HepG2 (cell line): ENCODE measurements around the gene EFCAB14. TPM values are rescaled to one million over a fixed set of nuclear protein-coding genes. Genes with fewer than 3 reads are reported as not detected.
A peak's percentile ranks its signal among the peaks of the same experiment; 100 is the strongest.

Experiments used
- KDM1A ChIP-seq: IDR thresholded peaks from 2 replicates; pipeline ENCODE4 v1.6.1; 2016; ENCODE audit warnings: missing compliant biosample characterization
- NCOA1 ChIP-seq: sonication (generic); formaldehyde crosslinking; IDR thresholded peaks from 2 replicates; pipeline ENCODE4 v1.9.0; 2021; ENCODE audit warnings: missing genetic modification reagents
- RAD21 ChIP-seq: fragments of 450-650 bp; formaldehyde crosslinking; IDR thresholded peaks from 2 replicates; pipeline ENCODE4 v1.5.0; 2020; ENCODE audit warnings: mild to moderate bottlenecking
- THYN1 ChIP-seq: sonication (generic); formaldehyde crosslinking; IDR thresholded peaks from 2 replicates; pipeline ENCODE4 v1.8.1; 2023; ENCODE audit warnings: low read depth, mild to moderate bottlenecking, moderate library complexity, missing genetic modification reagents, borderline replicate concordance
- YEATS2 ChIP-seq: sonication (generic); formaldehyde crosslinking; IDR thresholded peaks from 2 replicates; pipeline ENCODE4 v1.4.0; 2020; ENCODE audit warnings: missing genetic modification reagents, borderline replicate concordance
- ZFP1 ChIP-seq: IDR thresholded peaks from 2 replicates; pipeline ENCODE4 v1.6.1; 2016
- ZNF224 ChIP-seq: sonication (generic); formaldehyde crosslinking; IDR thresholded peaks from 2 replicates; pipeline ENCODE4 v1.5.0; 2020; ENCODE audit warnings: mild to moderate bottlenecking, missing genetic modification reagents
- ZNF619 ChIP-seq: sonication (generic); formaldehyde crosslinking; IDR thresholded peaks from 2 replicates; pipeline ENCODE4 v1.4.0; 2020; ENCODE audit warnings: mild to moderate bottlenecking, missing genetic modification reagents
- ZNF660 ChIP-seq: sonication (generic); formaldehyde crosslinking; IDR thresholded peaks from 2 replicates; pipeline ENCODE4 v1.5.1; 2020; ENCODE audit warnings: mild to moderate bottlenecking, low read depth, missing genetic modification reagents, borderline replicate concordance
- ZNF768 ChIP-seq: sonication (generic); formaldehyde crosslinking; IDR thresholded peaks from 2 replicates; pipeline ENCODE4 v1.4.0; 2020; ENCODE audit warnings: missing genetic modification reagents
- polyA plus RNA-seq, 8 experiments: library from polyadenylated mRNA; depleted of rRNA in 3 of 8; stranded (reverse) in 7 of 8; unstranded in 1 of 8; fragments of >200 nt; fragmentation: Illumina TruSeq in 4 of 8; extraction: Trizol in 4 of 8; gene quantifications; 2 replicates each; pipeline versions ENCODE4 v1.2.1 to v1.2.3, GENCODE V29; 2011 to 2016; ENCODE audit warnings: low read depth in 4 of 8, missing spikeins in 1 of 8, mixed read lengths in 1 of 8; ENCODE audit not compliant: insufficient read depth in 1 of 8
- total RNA-seq, 5 experiments: library from RNA; depleted of rRNA; stranded (reverse); fragments of >200 nt; fragmentation: Illumina TruSeq; extraction: Trizol; gene quantifications; 2 replicates each; pipeline ENCODE4 v1.2.3, GENCODE V29; 2016; ENCODE audit warnings: low read depth in 1 of 5
- TF ChIP-seq, protein P1 (sequence below): sonication (generic); formaldehyde crosslinking; IDR thresholded peaks from 2 replicates; pipeline ENCODE4 v1.4.0; 2020; ENCODE audit warnings: missing genetic modification reagents, borderline replicate concordance
- TF ChIP-seq, protein P2 (sequence below): sonication (generic); formaldehyde crosslinking; IDR thresholded peaks from 2 replicates; pipeline ENCODE4 v1.5.0; 2020; ENCODE audit warnings: missing genetic modification reagents
- TF ChIP-seq, protein P3 (sequence below), 2 experiments: sonication (generic) in 1 of 2; formaldehyde crosslinking in 1 of 2; IDR thresholded peaks; 2 replicates each; pipeline versions ENCODE4 v1.4.0 to v1.6.1; 2018 to 2020; ENCODE audit warnings: missing genetic modification reagents in 2 of 2, borderline replicate concordance in 1 of 2, low read depth in 1 of 2, mild to moderate bottlenecking in 1 of 2, missing biosample characterization in 1 of 2
- TF ChIP-seq, protein P4 (sequence below): sonication (generic); formaldehyde crosslinking; IDR thresholded peaks from 2 replicates; pipeline ENCODE4 v1.4.0; 2020; ENCODE audit warnings: missing genetic modification reagents, borderline replicate concordance

The EFCAB14 gene
- total and polyA plus RNA-seq, 2 of the 13 experiments (the other 11 are each of a cell fraction or from before 2014, with no cell fraction given) = 13.4 to 17.9 TPM

DNA sequence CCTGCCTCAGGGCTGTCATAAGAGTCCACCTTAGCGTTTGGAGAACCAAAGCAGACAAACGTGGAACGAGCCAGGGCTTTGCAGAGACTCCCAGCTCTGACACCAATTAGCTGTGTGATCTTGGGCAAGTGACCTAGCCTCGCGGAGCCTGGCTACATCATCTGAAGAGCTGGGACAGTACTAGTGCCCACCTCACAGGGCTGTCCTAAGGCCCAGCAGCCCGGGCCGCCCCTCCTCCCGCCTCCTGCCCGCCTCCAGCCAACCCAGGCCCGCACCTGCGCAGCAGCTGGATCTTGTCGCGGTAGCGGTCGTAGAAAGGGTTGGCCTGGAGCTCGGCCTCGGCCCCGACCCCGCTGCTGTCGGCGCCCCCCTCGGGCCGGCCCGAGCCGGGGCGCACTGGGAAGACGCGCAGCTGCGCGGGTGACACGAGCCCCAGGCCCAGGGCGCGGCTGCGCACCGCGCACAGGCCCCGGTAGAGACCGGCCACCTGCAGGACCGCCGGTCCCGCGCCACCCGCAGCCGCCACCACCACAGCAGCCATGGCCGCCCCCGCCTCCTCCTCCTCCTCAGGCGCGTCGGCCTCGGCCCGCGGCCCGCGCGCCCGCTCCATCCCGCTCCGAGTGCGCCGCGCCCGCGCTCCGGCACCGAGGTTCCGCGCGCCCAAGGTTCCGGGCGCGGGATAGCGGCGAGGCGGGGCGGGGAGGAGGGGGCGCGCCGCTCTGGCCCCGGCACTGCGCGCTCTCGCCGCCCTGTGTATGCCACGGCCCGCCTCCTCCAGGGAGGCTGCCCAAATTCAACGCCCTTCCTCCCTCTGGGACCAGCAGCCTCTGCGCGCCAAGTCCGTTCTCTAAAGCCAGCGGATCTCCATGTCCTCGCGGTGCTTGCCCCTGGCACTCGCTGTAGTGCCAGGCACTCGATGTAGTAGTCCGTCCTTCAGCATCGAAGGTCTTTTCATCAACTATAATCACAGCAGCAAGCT lies 50.8 kb downstream of the EFCAB14 start, which contains the start of gene ATPAF1 (continued):
- TF ChIP-seq, protein P1, sequence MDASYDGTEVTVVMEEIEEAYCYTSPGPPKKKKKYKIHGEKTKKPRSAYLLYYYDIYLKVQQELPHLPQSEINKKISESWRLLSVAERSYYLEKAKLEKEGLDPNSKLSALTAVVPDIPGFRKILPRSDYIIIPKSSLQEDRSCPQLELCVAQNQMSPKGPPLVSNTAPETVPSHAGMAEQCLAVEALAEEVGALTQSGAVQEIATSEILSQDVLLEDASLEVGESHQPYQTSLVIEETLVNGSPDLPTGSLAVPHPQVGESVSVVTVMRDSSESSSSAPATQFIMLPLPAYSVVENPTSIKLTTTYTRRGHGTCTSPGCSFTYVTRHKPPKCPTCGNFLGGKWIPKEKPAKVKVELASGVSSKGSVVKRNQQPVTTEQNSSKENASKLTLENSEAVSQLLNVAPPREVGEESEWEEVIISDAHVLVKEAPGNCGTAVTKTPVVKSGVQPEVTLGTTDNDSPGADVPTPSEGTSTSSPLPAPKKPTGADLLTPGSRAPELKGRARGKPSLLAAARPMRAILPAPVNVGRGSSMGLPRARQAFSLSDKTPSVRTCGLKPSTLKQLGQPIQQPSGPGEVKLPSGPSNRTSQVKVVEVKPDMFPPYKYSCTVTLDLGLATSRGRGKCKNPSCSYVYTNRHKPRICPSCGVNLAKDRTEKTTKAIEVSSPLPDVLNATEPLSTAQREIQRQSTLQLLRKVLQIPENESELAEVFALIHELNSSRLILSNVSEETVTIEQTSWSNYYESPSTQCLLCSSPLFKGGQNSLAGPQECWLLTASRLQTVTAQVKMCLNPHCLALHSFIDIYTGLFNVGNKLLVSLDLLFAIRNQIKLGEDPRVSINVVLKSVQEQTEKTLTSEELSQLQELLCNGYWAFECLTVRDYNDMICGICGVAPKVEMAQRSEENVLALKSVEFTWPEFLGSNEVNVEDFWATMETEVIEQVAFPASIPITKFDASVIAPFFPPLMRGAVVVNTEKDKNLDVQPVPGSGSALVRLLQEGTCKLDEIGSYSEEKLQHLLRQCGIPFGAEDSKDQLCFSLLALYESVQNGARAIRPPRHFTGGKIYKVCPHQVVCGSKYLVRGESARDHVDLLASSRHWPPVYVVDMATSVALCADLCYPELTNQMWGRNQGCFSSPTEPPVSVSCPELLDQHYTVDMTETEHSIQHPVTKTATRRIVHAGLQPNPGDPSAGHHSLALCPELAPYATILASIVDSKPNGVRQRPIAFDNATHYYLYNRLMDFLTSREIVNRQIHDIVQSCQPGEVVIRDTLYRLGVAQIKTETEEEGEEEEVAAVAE (CRISPR knock-in tag) = no peak
- TF ChIP-seq KDM1A (CRISPR knock-in tag) = no peak
- TF ChIP-seq, protein P2, sequence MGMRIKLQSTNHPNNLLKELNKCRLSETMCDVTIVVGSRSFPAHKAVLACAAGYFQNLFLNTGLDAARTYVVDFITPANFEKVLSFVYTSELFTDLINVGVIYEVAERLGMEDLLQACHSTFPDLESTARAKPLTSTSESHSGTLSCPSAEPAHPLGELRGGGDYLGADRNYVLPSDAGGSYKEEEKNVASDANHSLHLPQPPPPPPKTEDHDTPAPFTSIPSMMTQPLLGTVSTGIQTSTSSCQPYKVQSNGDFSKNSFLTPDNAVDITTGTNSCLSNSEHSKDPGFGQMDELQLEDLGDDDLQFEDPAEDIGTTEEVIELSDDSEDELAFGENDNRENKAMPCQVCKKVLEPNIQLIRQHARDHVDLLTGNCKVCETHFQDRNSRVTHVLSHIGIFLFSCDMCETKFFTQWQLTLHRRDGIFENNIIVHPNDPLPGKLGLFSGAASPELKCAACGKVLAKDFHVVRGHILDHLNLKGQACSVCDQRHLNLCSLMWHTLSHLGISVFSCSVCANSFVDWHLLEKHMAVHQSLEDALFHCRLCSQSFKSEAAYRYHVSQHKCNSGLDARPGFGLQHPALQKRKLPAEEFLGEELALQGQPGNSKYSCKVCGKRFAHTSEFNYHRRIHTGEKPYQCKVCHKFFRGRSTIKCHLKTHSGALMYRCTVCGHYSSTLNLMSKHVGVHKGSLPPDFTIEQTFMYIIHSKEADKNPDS (CRISPR knock-in tag) = no peak
- TF ChIP-seq THYN1 (CRISPR knock-in tag) = no peak
- no peak for TF ChIP-seq ZFP1
- peak; percentile 97 for TF ChIP-seq ZNF768 (CRISPR knock-in tag)
- TF ChIP-seq, protein P3, sequence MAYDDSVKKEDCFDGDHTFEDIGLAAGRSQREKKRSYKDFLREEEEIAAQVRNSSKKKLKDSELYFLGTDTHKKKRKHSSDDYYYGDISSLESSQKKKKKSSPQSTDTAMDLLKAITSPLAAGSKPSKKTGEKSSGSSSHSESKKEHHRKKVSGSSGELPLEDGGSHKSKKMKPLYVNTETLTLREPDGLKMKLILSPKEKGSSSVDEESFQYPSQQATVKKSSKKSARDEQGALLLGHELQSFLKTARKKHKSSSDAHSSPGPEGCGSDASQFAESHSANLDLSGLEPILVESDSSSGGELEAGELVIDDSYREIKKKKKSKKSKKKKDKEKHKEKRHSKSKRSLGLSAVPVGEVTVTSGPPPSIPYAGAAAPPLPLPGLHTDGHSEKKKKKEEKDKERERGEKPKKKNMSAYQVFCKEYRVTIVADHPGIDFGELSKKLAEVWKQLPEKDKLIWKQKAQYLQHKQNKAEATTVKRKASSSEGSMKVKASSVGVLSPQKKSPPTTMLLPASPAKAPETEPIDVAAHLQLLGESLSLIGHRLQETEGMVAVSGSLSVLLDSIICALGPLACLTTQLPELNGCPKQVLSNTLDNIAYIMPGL (CRISPR knock-in tag; IDR thresholded peaks at IDR 0.05; ENCODE audit: borderline replicate concordance in 1 of 2, low read depth in 1 of 2) = 0 out of 4 replicates have a peak, but pooled peaks of 1 of the 2 experiments have one; percentile 44
- TF ChIP-seq ZNF619 (CRISPR knock-in tag) = no peak
- no peak for TF ChIP-seq NCOA1 (CRISPR knock-in tag)
- TF ChIP-seq RAD21 (CRISPR knock-in tag) = peak; percentile 45; the same call in 1 of the 2 replicates
- no peak for TF ChIP-seq ZNF660 (CRISPR knock-in tag)
- TF ChIP-seq YEATS2 = no peak
- TF ChIP-seq, protein P4, sequence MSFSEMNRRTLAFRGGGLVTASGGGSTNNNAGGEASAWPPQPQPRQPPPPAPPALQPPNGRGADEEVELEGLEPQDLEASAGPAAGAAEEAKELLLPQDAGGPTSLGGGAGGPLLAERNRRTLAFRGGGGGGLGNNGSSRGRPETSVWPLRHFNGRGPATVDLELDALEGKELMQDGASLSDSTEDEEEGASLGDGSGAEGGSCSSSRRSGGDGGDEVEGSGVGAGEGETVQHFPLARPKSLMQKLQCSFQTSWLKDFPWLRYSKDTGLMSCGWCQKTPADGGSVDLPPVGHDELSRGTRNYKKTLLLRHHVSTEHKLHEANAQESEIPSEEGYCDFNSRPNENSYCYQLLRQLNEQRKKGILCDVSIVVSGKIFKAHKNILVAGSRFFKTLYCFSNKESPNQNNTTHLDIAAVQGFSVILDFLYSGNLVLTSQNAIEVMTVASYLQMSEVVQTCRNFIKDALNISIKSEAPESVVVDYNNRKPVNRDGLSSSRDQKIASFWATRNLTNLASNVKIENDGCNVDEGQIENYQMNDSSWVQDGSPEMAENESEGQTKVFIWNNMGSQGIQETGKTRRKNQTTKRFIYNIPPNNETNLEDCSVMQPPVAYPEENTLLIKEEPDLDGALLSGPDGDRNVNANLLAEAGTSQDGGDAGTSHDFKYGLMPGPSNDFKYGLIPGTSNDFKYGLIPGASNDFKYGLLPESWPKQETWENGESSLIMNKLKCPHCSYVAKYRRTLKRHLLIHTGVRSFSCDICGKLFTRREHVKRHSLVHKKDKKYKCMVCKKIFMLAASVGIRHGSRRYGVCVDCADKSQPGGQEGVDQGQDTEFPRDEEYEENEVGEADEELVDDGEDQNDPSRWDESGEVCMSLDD (CRISPR knock-in tag) = no peak
- TF ChIP-seq ZNF224 (CRISPR knock-in tag) = 0 out of 2 replicates have a peak, but pooled peaks have one; percentile 39
